Activated T-cell treated with anti-CD3 and anti-CD28 coated beads for 4 hours (primary cell): ENCODE data around the gene TRIM38.

ENCODE experiments used
- DNase-seq: peaks from one replicate; pipeline ENCODE4 v3.0.0-alpha.2; 2020

TRIM38 gene

DNA sequence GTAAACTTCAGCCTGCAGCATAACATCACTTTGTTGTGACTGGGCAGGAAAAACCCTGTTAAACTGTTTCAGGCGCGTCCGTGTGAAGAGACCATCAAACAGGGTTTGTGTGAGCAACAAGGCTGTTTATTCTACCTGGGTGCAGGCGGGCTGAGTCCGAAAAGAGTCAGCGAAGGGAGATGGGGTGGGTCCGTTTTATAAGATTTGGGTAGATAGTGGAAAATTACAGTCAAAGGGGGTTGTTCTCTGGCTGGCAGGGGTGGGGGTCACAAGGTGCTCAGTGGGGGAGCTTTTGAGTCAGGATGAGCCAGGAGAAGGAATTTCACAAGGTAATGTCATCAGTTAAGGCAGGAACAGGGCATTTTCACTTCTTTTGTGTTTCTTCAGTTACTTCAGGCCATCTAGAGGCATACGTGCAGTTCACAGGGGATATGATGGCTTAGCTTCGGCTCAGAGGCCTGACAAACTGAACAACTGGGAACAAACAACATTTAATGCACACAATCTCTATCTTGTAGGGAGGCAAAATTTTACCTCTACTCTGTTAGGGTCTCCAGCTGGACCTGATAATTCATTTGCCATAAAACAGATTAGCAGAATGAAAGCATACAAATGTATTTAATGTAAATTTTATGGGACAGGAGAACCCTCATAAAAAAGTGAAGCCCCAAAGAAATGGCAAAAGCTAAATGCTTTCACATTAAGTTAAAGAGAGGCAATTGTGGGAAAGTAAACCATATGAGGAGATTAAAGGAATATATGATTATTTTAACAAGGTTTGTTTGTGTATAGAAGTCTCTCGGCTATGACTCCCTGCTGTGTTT lies 66.4 kb downstream of the TRIM38 start:
- no peak for DNase-seq

- DNase-seq: no peak
These were observed 66.9 kb downstream of the TRIM38 start for GRCh38 chr6:26029570-26029856.

DNA sequence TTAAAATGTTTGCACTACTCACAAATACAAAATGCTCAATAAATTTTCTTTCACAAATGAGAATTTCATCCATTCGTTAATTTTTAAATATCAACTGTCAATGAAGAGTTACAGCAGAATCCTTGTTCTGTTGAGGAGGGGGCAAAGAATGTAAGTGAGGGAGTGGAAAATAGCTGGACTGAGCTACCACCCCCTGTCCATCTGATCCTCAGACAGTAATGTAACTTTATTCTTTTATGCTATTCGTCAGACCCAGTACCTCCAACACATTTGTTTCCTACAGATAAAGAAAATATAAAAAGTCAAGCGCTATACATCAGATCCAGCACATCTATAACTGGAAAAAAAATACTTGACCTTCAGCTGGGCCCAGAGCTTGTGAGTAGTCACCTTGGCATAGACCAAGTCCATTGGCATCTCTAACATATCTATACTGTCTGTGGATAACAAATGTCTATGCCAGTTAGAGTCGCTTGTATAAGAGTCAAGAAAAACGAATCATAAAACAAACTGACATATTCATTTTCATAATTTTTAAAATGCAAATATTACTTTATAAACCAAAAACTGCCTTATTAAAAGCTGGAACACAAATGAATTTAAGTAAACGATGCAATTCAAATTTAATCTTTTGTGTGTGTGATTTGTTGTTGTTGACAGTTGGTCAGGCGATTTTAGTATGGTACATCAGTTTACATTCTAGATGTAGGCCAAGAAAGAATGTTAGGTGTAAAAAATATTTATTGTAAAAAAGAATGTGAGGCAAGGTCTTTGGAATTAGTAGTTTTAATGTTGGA lies 67.5 kb downstream of the TRIM38 start:
- no peak for DNase-seq

GRCh38 chr6:26030716-26031115 lies 68.1 kb downstream of the TRIM38 start:
- no peak for DNase-seq

- no peak for DNase-seq
These were observed 68.6 kb downstream of the TRIM38 start for GRCh38 chr6:26031151-26031594.

- DNase-seq: peak; percentile 77
These were observed 69.2 kb downstream of the TRIM38 start for GRCh38 chr6:26031595-26032339.

- DNase-seq: no peak
These were observed 69.9 kb downstream of the TRIM38 start for GRCh38 chr6:26032340-26033084.

- DNase-seq: no peak
These were observed 70.7 kb downstream of the TRIM38 start for GRCh38 chr6:26033085-26033940.

DNA sequence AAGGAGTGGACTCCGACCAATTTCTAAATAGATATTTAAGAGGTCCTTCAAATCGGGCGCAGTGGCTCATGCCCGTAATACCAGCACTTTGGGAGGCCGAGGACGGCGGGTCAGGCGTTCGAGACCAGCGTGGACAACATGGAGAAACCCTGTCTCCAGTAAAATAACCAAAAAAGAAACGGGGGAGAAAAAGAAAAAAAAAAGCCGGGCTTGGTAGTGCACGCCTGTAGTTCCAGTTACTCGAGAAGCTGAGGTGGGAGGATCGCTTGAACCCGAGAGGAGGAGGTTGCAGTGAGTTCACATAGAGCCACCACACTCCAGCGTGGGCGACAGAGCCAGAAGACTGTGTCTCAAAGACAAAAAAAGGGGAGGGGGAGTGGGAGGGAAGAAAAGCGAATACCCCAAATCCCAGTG lies 71.3 kb downstream of the TRIM38 start:
- DNase-seq: no peak

DNA sequence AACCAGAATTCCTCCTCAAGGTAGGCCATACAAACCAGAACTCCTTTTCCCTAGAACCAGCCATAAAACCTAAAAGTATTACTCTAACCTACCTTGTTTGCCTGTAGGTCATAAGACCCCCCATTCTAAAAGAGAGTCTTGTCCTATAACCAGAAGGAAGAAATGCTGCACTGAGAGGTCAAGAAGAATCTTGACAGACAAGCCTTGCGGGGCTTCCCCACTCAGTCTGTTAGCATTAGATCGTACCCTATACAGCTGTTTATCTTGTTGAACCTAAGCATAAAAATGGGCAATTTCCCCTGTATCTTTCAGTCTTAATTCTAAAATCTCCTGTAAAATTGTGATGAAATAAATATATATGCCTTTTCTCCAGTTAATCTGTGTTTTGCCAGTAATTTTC lies 72.3 kb downstream of the TRIM38 start:
- DNase-seq: no peak
